HepG2 (cell line): ENCODE results near the gene ADAMTS2. TPM values are rescaled to one million over a fixed set of nuclear protein-coding genes. Genes with fewer than 3 reads are reported as not detected.
A peak's percentile ranks its signal among the peaks of the same experiment; 100 is the strongest.

ENCODE experiments used
- ATAC-seq: fragments of 200-7000 bp; cut with Tn5 transposase; 3 replicates; pipeline ENCODE4 v1.9.1; 2020; ENCODE audit warnings: mild to moderate bottlenecking, moderate library complexity
- BruUV-seq: library from RNA; stranded (reverse); fragments of 400-500 nt; replicated peaks from 2 replicates; lab custom pipeline; 2021; lab: Mats Ljungman, UMichigan
- CTCF ChIA-PET: fragments of 300-600 bp; formaldehyde crosslinking; extraction: SDS; loops from one replicate; lab custom pipeline; 2021; ENCODE audit warnings: low total read pairs, inconsistent platforms, low intra/inter-chr PET ratio; lab: Yijun Ruan, JAX
- POLR2A ChIA-PET: fragments of 350-600 bp; sonication (Branson Sonifier 250); formaldehyde crosslinking; loops from one replicate; lab custom pipeline; 2020; ENCODE audit warnings: antibody characterized with exemption, inconsistent platforms; lab: Yijun Ruan, JAX
- DNase-seq: peaks from one replicate; pipeline ENCODE4 v3.0.0-alpha.2; 2015; ENCODE audit warnings: low spot score
- FAIRE-seq: peaks from 3 replicates; lab custom pipeline; 2011; peaks lifted over from hg19 to GRCh38; lab: Jason Lieb, UNC
- H2AFZ ChIP-seq: one replicate; pipeline ENCODE4 v1.6.1; 2011; ENCODE audit warnings: low read length, inconsistent platforms
- H3K27ac ChIP-seq: fragments of 300-600 bp; 3 replicates; pipeline ENCODE4 v1.8.0; 2011; ENCODE audit warnings: mixed run types, mild to moderate bottlenecking, mixed read lengths, low read length, inconsistent platforms; ENCODE audit not compliant: insufficient read depth; ENCODE audit errors: extremely low read length
- H3K27me3 ChIP-seq, 2 experiments: fragments of 200-600 bp in 1 of 2; 2 replicates in 1 of 2; 3 replicates in 1 of 2; pipeline versions ENCODE4 v1.6.0 to v1.8.0; 2011; ENCODE audit warnings: low read length in 2 of 2, mild to moderate bottlenecking in 2 of 2, moderate library complexity in 2 of 2, inconsistent platforms in 1 of 2; ENCODE audit not compliant: insufficient read depth in 2 of 2, control insufficient read depth in 1 of 2
- H3K36me3 ChIP-seq, 2 experiments: fragments of 200-600 bp in 1 of 2; replicated peaks in 1 of 2; 2 replicates in 1 of 2; 3 replicates in 1 of 2; pipeline versions ENCODE4 v1.5.1 to v1.8.0; 2011; ENCODE audit warnings: low read length in 2 of 2, inconsistent platforms in 1 of 2; ENCODE audit not compliant: insufficient read depth in 2 of 2, control insufficient read depth in 1 of 2
- H3K4me1 ChIP-seq: 2 replicates; pipeline ENCODE4 v1.5.1; 2012; ENCODE audit warnings: low read length, inconsistent platforms; ENCODE audit not compliant: insufficient read depth
- H3K4me2 ChIP-seq: 2 replicates; pipeline ENCODE4 v1.6.0; 2011; ENCODE audit warnings: low read depth, low read length, inconsistent platforms
- H3K4me3 ChIP-seq, 3 experiments: fragments of 200-600 bp in 1 of 3; sonication (generic), shearing (Covaris generic) in 1 of 3; replicated peaks in 1 of 3; 2 replicates each; pipeline ENCODE4 v1.5.1; 2011 to 2016; ENCODE audit warnings: low read length in 3 of 3, inconsistent platforms in 2 of 3, low read depth in 2 of 3, mild to moderate bottlenecking in 2 of 3, control low read depth in 1 of 3, mixed read lengths in 1 of 3; ENCODE audit not compliant: insufficient read depth in 1 of 3
- H3K79me2 ChIP-seq: one replicate; pipeline ENCODE4 v1.6.1; 2011; ENCODE audit warnings: low read length, inconsistent platforms; ENCODE audit not compliant: insufficient read depth
- H3K9ac ChIP-seq: 2 replicates; pipeline ENCODE4 v1.6.0; 2011; ENCODE audit warnings: mild to moderate bottlenecking, low read depth, low read length, inconsistent platforms; ENCODE audit not compliant: insufficient read depth
- H3K9me3 ChIP-seq: 2 replicates; pipeline ENCODE4 v1.5.1; 2012; ENCODE audit warnings: mild to moderate bottlenecking, low read length
- H4K20me1 ChIP-seq: 2 replicates; pipeline ENCODE4 v1.6.0; 2011; ENCODE audit warnings: inconsistent platforms, mild to moderate bottlenecking, low read length, moderate library complexity; ENCODE audit not compliant: insufficient read depth
- CHD4 ChIP-seq: fragments of 200-600 bp; sonication (generic); IDR thresholded peaks from 2 replicates; pipeline ENCODE4 v1.7.0; 2017; ENCODE audit warnings: mild to moderate bottlenecking, low read length, borderline replicate concordance
- KLF9 ChIP-seq: IDR thresholded peaks from 2 replicates; pipeline ENCODE4 v1.6.1; 2016; ENCODE audit warnings: low read depth
- RAD21 ChIP-seq: fragments of 450-650 bp; formaldehyde crosslinking; IDR thresholded peaks from 2 replicates; pipeline ENCODE4 v1.5.0; 2020; ENCODE audit warnings: mild to moderate bottlenecking
- SMARCC2 ChIP-seq: fragments of 450-650 bp; IDR thresholded peaks from 2 replicates; pipeline ENCODE4 v1.6.1; 2017; ENCODE audit warnings: antibody characterized with exemption, mild to moderate bottlenecking
- ZNF572 ChIP-seq: sonication (generic); formaldehyde crosslinking; IDR thresholded peaks from 2 replicates; pipeline ENCODE4 v1.5.1; 2020; ENCODE audit warnings: mild to moderate bottlenecking, missing genetic modification reagents
- ZNF629 ChIP-seq: sonication (generic); formaldehyde crosslinking; conservative IDR thresholded peaks from 2 replicates; pipeline ENCODE4 v1.5.0; 2020; ENCODE audit warnings: missing genetic modification reagents
- ZNF724P ChIP-seq: sonication (generic); formaldehyde crosslinking; IDR thresholded peaks from 2 replicates; pipeline ENCODE4 v1.8.0; 2022; ENCODE audit warnings: missing genetic modification reagents, borderline replicate concordance
- ZSCAN29 ChIP-seq: sonication (generic); formaldehyde crosslinking; conservative IDR thresholded peaks from 2 replicates; pipeline ENCODE4 v1.4.0; 2020; ENCODE audit warnings: mild to moderate bottlenecking, missing genetic modification reagents
- WGBS: methylation state at CpG from one replicate; pipeline ENCODE4 v1.1.6; 2017; ENCODE audit warnings: low lambda C conversion rate; 5-methylcytosine and 5-hydroxymethylcytosine counted together
- in situ Hi-C: cut with HindIII; loops from 2 replicates; pipeline ENCODE4 v1.10.0; 2017; ENCODE audit warnings: low pct_unique_long_range_greater_than_20kb; ENCODE audit not compliant: extremely low pct_ligation_motif_present
- intact Hi-C: fragments of 100-400 bp; cut with micrococcal nuclease; formaldehyde crosslinking; loops from one replicate; pipeline ENCODE4 v1.10.0; 2022; ENCODE audit not compliant: unreplicated experiment
- polyA plus RNA-seq, 8 experiments: library from polyadenylated mRNA; depleted of rRNA in 3 of 8; stranded (reverse) in 7 of 8; unstranded in 1 of 8; fragments of >200 nt; fragmentation: Illumina TruSeq in 4 of 8; extraction: Trizol in 4 of 8; gene quantifications; 2 replicates each; pipeline versions ENCODE4 v1.2.1 to v1.2.3, GENCODE V29; 2011 to 2016; ENCODE audit warnings: low read depth in 4 of 8, missing spikeins in 1 of 8, mixed read lengths in 1 of 8; ENCODE audit not compliant: insufficient read depth in 1 of 8
- total RNA-seq, 5 experiments: library from RNA; depleted of rRNA; stranded (reverse); fragments of >200 nt; fragmentation: Illumina TruSeq; extraction: Trizol; gene quantifications; 2 replicates each; pipeline ENCODE4 v1.2.3, GENCODE V29; 2016; ENCODE audit warnings: low read depth in 1 of 5
- TF ChIP-seq, protein P1 (sequence below): conservative IDR thresholded peaks from 2 replicates; pipeline ENCODE4 v1.6.1; 2018; ENCODE audit warnings: missing genetic modification reagents
- TF ChIP-seq, protein P2 (sequence below): sonication (generic); formaldehyde crosslinking; IDR thresholded peaks from 2 replicates; pipeline ENCODE4 v1.5.0; 2020; ENCODE audit warnings: missing genetic modification reagents

ADAMTS2 gene
- total and polyA plus RNA-seq, 2 of the 13 experiments (the other 11 are each of a cell fraction or from before 2014, with no cell fraction given), result 0.24 to 3.5 TPM

DNA sequence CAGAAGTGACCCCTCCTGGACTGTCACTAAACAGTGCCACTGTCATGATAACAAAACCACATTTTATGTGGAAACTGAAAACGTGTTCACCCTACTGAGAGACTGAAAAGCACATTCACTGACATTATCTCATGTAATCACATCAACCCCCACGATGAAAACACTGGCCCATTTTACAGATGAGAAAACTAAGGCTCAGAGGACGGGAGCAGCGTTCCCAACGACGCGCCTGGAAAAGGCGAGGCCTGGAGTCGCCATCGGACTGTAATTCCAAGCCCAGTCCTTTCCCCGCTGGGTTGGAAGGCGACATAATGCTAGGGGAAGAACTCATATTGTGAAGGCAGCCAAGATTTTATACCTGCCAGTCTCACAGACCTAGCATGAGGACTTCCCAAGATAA, 140.0 kb downstream of the ADAMTS2 start:
- Histone ChIP-seq H3K27ac (no peak overlapping the region), H2AFZ (no peak overlapping the region), H4K20me1 (no peaks in the 10 kb centered on the region), H3K9me3 (no peaks in the 10 kb centered on the region), H3K27me3 (peaks cover 8 to 55% of the 10 kb centered on the region in 2 experiments), H3K4me1 (no peaks in the 10 kb centered on the region), H3K79me2 (no peaks in the 10 kb centered on the region), H3K9ac (no peak overlapping the region), H3K4me2 (no peak overlapping the region), H3K36me3 (no peaks in the 10 kb centered on the region), H3K4me3 (no peak overlapping the region)
- BruUV-seq, result no TSS peak
- ATAC-seq, result no peak
- FAIRE-seq, result no peak
- DNase-seq, result no peak
- TF ChIP-seq SMARCC2 (no peak), ZNF629 (CRISPR knock-in tag) (peak; percentile 72)
- intact Hi-C loops (no loop called here), in situ Hi-C loops (no loop called here)
- ChIA-PET CTCF (no interaction called here), POLR2A (no interaction called here)
- WGBS, result 66% methylated on average over 12 of the region's 12 CpGs

DNA sequence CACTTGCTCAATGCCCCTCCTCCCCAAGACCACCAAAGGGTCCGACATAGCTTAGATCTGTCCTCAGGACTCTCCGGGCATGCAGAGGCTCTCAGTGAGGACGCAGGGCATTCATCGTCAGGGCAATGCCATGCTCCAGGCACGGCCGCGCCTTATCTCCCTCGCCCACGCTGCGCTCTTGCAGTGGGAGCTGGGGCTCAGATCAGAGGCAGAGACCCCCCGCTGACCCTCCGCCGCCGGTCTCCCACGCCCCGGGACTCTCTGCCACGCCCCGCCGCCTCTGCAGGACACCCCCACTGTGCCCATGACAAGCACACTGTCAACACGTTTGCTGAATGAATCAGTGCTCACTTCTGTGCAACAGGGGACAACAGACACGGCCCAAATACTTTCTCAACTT, 140.7 kb downstream of the ADAMTS2 start:
- H3K4me3 ChIP-seq, result no peak overlapping the region
- H3K79me2 ChIP-seq, result no peaks in the 10 kb centered on the region
- 67% methylated on average over 7 of the region's 21 CpGs for WGBS
- DNase-seq, result no peak
- no peak for FAIRE-seq
- CTCF ChIA-PET, result no interaction called here
- no peak for ATAC-seq
- in situ Hi-C loops, result no loop called here
- no TSS peak for BruUV-seq
- no peaks in the 10 kb centered on the region for H4K20me1 ChIP-seq
- H3K9ac ChIP-seq, result no peak overlapping the region
- H3K36me3 ChIP-seq, result no peaks in the 10 kb centered on the region
- no peak for TF ChIP-seq KLF9 (CRISPR knock-in tag)
- no peak for TF ChIP-seq CHD4
- TF ChIP-seq, protein P1, sequence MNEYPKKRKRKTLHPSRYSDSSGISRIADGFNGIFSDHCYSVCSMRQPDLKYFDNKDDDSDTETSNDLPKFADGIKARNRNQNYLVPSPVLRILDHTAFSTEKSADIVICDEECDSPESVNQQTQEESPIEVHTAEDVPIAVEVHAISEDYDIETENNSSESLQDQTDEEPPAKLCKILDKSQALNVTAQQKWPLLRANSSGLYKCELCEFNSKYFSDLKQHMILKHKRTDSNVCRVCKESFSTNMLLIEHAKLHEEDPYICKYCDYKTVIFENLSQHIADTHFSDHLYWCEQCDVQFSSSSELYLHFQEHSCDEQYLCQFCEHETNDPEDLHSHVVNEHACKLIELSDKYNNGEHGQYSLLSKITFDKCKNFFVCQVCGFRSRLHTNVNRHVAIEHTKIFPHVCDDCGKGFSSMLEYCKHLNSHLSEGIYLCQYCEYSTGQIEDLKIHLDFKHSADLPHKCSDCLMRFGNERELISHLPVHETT (CRISPR knock-in tag), result no peak
- no peak for TF ChIP-seq ZNF724P
- no peak for TF ChIP-seq ZNF572 (CRISPR knock-in tag)
- TF ChIP-seq, protein P2, sequence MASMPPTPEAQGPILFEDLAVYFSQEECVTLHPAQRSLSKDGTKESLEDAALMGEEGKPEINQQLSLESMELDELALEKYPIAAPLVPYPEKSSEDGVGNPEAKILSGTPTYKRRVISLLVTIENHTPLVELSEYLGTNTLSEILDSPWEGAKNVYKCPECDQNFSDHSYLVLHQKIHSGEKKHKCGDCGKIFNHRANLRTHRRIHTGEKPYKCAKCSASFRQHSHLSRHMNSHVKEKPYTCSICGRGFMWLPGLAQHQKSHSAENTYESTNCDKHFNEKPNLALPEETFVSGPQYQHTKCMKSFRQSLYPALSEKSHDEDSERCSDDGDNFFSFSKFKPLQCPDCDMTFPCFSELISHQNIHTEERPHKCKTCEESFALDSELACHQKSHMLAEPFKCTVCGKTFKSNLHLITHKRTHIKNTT (CRISPR knock-in tag), result no peak
- no peak for TF ChIP-seq ZSCAN29
- no peak for TF ChIP-seq RAD21
- TF ChIP-seq, all 625 proteins: peak for 0
- Histone ChIP-seq H3K4me2 (no peak overlapping the region), H3K27ac (no peak overlapping the region), H3K9me3 (no peaks in the 10 kb centered on the region), H2AFZ (no peak overlapping the region), H3K4me1 (no peaks in the 10 kb centered on the region), H3K27me3 (peaks cover 8 to 55% of the 10 kb centered on the region in 2 experiments)
- intact Hi-C loops, result no loop called here
- POLR2A ChIA-PET, result no interaction called here
